Activated gamma-delta T cell treated with Interleukin-2 at 50 U/mL for 16 hours (primary cell): ENCODE measurements around the gene CCDC12.
A peak's percentile ranks its signal among the peaks of the same experiment; 100 is the strongest.

Experiments
- DNase-seq: peaks from one replicate; pipeline ENCODE4 v3.0.0-alpha.2; 2020

The CCDC12 gene

DNA sequence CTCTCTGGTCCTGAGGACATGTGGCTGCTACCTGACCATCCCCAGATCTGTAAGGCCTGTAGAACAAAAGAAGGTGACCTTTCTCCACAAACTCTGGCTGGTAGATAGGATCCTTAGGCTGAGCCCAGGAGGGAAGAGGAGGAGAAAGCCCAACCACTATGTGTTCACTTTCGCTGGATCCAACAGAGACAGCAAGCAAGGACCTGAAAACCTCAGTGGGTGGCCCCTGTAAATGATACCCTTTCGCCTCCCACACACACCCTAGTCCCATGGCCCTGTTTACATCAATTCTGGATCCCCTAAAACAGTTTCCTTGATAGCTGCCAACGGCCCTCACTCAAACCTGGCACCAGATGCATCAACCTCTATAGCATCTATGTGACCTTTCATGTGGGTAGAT lies 22.4 kb downstream of the CCDC12 start:
- DNase-seq, result no peak

GRCh38 chr3:46953234-46954010 lies 23.1 kb downstream of the CCDC12 start:
- DNase-seq, result peak; percentile 35

GRCh38 chr3:46952813-46953212 lies 23.7 kb downstream of the CCDC12 start:
- DNase-seq, result no peak

DNA sequence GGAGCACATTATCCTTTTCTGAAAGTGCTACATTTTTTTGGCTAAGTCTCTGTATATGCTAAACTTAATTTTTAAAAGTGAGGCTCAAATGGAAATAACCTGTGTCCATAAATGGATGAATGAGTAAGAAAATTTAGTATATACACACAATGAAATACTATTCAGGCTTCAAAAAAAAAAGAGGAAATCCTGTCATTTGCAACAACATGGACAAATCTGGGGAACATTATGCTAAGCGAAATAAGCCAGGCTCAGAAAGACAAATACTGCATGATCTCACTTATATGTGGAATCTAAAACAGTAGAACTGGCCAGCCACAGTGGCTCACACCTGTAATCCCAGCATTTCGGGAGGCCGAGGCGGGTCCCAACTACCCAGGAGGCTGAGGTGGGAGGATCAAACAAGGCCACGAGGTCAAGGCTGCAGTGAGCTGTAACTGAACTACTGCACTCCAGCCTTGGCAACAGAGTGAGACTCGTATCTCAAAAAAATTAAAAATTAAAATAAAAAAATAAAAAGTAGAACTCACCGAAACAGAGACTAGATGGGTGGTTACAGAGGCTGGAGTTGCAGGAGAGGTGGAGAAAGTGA lies 25.8 kb downstream of the CCDC12 start:
- DNase-seq, result no peak

DNA sequence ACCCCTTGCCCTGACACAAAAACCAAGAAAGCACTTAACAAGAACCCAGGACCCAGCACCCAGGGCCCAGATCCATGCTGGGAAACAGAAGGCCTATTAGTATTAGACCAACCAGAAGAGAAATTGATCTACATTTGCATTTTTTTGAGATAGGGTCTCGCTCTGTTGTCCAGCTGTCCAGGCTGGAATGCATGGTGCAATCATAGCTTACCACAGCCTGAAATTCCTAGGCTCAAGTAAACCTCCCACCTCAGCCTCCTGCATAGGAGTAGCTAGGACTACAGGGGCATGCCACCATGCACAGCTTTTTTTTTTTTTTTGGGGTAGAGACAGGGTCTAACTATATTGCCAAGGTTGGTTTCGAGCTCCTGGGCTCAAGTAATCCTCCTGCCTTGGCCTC lies 26.4 kb downstream of the CCDC12 start:
- no peak for DNase-seq

GRCh38 chr3:46948830-46949671 lies 27.5 kb downstream of the CCDC12 start:
- DNase-seq, result no peak

DNA sequence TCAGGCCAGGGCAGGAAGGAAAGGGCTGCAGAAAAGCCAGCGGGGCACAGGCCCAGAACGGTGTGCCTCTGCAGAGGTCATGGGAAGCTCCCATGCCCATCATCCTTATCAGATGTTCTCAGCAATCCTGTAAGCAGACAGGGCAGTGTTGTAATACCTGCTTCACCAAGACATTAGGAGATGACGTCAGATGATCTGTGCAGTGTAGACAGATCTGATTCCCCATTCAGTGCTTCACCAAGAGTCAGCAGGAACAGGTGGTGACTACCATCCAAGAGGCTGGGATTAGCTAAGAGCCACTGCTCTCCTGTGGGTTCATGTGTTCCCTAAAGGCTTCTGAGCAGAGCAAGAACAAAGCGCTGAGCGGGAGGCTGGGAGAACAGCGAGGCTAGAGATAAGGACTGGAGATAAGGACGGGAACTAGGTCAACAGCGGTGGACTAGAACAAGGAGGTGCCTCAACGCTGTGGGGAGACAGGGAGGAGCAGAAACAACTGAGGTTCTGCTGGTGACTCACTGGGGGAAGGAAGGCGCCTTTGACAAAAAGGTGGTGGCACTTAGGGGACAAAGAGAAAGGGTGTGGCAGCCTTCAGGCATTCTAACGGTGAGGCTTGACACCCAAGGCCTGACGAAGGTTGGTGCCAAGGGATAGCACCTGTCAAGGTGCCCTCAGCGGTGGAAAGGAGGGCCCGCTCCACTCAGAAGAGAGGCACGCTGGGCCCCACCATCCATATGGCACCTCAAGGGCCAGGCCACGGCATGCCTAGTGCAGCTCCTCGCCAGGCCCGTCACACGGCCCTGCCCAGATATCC lies 28.4 kb downstream of the CCDC12 start:
- peak; percentile 80 for DNase-seq

DNA sequence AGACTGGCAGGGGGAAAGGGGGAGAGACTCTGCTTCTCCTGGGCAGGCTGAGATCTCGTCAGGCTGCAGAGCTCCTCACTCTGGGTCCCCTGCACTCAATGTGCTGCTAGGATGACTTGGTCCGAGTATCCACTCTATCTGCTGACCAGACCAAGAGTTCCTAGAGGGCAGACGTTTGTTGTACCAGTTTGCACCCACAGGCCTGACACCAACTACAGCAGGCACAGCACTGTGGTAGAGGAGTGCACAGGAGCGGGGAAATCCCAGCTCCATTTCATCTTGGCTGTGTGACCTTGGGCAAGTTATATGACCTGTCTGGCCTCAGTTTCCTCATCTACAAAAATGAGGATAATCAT lies 29.0 kb downstream of the CCDC12 start:
- DNase-seq, result no peak

DNA sequence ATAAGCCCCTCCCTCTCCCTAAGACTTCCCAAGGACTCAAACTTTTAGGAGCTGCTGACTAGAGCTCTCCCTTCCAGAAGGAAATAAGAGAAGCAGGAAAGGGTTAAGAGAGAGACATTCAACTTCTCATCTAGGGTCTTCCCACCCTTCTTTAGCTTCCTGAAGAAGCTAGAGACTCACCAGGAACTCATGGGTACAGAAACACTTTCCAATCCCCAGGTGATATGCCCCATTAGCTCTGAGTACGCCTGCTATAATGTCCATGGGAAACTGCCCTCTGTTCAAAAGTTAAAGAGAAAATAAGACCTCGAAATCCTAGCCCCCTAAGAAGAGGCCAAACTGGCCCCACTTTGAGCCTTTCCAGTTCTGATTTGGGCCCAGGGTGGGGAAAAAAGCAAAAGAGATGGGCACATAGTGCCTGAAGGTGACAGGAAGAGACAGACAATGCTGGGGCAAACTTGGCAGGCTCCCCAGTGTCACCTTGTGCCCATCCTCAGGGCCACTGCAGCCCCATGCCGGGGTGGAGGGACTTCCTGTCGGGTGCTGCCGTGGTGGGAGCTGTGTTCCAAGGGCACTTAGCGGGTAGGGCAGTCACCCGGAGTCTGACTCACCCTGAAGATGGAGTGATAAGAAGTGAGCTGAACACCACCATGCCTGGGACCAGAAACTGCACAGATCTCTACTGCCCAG lies 29.5 kb downstream of the CCDC12 start:
- peak; percentile 88 for DNase-seq

DNA sequence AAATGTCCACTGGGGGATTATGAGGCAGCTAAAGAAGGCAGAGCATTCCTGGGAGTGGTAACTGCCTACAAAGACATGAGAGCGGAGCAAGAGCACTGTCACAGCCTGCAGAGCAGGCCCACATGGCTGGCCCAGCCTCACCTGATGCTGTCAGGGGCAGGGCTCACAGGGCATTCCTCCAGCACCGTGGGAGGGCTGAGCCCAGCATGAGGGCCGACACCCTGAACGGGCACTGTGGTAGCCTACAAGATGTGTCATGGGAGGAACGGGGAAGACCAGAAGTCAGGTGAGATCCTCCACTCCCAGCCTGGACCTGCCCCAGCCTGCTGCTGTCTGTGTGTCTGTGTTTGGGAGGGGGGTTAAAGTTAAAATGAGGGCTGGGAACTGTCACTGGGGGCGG lies 30.1 kb downstream of the CCDC12 start:
- DNase-seq, result no peak

GRCh38 chr3:46944191-46944590 lies 32.4 kb downstream of the CCDC12 start:
- DNase-seq, result no peak

DNA sequence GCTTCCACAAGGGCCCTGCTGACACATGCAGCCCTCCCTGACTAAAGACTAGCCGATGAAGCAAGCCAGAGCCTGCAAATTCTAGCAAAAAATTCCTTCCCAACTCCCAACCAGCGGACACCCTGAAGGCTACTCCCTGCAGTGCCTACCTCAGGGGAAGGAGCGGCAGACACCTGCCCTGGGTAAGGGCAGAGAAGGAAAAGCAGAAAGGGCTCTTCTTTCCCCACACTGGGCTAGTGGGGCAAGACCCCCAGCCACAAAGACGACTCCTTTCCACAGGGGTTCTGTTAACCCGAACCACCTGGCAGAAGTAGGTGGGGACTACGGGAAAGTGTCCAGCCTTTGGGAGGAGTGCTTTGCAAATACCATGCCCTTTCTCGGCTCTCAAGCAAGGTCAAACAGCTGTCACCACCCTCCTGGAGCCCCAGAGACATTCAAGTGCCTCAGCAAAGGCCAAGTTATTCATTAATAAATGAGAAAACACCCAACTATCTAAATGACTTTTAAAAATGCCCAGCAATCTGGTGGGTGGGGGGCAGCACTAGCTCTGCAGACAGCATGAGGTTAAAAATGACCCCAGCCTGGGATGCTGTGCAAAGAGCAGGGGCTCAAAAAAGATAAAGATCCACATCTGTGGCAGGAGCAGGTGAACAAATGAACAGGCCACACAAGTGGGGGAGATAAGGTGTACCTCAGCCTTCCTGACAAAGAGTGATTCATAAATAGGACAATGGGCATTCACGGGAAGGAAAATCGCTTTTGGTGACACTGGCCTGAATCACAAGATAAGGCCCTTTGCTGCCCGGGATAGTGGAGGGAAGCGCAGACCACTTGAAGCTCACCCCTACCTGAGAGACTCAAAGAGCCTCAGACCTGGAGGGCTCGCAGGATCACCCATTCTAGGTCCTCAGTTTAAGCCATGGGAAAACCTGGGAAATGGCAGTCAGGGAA lies 33.0 kb downstream of the CCDC12 start:
- no peak for DNase-seq

- DNase-seq, result no peak
These were observed 33.9 kb downstream of the CCDC12 start for GRCh38 chr3:46942481-46943236.

GRCh38 chr3:46942076-46942475 lies 34.5 kb downstream of the CCDC12 start:
- DNase-seq, result no peak

DNA sequence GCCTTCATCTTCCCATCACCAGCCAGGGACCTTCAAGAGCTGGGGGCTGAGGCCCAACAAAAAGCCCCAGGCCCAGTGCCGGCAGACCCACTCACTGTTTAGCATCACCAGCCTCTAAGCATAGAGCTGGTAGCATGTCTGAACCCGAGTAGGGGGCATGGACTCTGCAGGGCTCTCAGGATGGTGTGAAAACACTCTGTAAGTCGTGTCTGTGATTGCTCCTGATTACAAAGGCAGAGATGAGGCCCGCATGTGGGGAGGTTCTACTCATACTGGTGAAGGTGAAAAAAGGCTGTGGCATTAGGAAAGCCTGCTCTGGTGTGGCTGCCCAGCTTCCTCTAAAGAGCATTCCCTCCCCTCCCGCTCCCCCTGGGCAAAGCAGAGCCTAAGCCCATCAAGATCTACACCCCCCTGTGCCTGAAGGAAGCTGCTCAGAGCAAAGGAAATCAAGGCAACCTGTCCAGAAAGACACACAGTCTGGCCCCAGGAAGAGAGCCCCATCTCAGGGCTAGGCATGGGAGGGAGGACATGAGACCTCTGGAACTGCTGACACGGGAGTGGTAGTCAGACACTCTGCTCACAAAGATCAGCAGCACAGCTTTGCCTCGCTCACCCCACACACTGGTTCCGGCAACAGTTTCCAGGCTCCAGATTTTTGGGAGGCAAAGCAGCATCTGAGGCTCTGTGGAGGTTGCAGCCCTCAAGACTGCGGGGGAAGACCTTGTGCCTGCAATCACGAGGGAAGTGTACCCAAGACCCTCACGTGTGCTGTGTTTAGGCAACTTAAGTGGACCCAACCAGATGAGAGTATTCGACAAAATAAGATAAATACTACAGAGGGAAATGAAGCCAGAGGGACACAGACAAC lies 36.7 kb downstream of the CCDC12 start:
- DNase-seq, result no peak

- DNase-seq, result no peak
These were observed 38.4 kb downstream of the CCDC12 start for GRCh38 chr3:46938118-46938517.

- DNase-seq, result no peak
These were observed 39.8 kb downstream of the CCDC12 start for GRCh38 chr3:46936733-46937250.

GRCh38 chr3:46935989-46936558 lies 40.5 kb downstream of the CCDC12 start:
- no peak for DNase-seq
